ENCODE data around the gene SALL3. TPM values are rescaled to one million over a fixed set of nuclear protein-coding genes. Genes with fewer than 3 reads are reported as not detected.
"Not testable (repeated sequence)": the region's sequence is repeated elsewhere in the genome, so short reads cannot be mapped to it uniquely, and the experiment has no call there.

SALL3 gene
- total RNA-seq, 5 donors from 2014 or later (not counting 1 experiment from before 2014, with no cell fraction given) = 0.03 to 0.09 (median 0.07) TPM; not detected in 2

DNA sequence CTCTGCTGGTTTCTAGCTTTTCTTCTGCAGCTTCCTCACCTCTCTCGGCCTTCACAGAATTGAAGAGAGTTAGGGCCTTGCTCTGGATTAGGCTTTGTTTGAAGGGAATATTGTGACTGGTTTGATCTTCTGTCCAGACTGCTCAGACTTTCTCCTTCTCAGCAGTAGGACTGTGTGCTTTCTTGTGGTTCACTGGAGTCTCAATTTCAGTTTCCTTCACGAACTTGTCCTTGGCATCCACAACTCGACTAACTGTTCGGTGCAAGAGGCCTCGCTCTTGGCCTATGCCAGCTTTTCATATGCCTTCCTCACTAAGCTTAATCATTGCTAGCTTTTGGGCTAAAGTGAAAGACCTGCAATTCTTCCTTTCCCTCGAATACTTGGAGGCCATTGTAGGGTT is 18.9 kb upstream of the SALL3 start:
- Mint-ChIP-seq H3K9me3 (peaks cover 2 to 18% (median 16%) of the 10 kb centered on the region in 3 donors), H3K4me3 (no peak overlapping the region), H3K27ac (no peak overlapping the region), H3K36me3 (no peaks in the 10 kb centered on the region), H3K4me1 (no peaks in the 10 kb centered on the region), H3K27me3 (peaks cover 0 to 3% of the 10 kb centered on the region in 2 donors)
- POLR2A ChIA-PET = interaction anchor here in 1 of 2 donors (0.5 kb wide), 1 partner anchor 261 kb away, joined by 5 read pairs; no protein-coding TSS in a partner anchor
- Histone ChIP-seq H3K36me3 (ENCODE audit: control insufficient read depth in 2 of 2, extremely low read depth in 1 of 2, insufficient read depth in 1 of 2, low read length in 1 of 2) (no peaks in the 10 kb centered on the region), H3K27me3 (replicated peaks in 1 of 2; ENCODE audit: control insufficient read depth in 2 of 2, extremely low read depth in 1 of 2, insufficient read depth in 2 of 2, low read length in 1 of 2) (peaks cover 2 to 4% of the 10 kb centered on the region in 2 experiments), H3K27ac (ENCODE audit: low read length) (no peak overlapping the region), H3K4me3 (ENCODE audit: control insufficient read depth in 1 of 2, extremely low read depth in 1 of 2, low read length in 1 of 2) (no peak overlapping the region), H3K9me3 (no peaks in the 10 kb centered on the region), H3K4me1 (ENCODE audit: control insufficient read depth in 1 of 2, extremely low read depth in 1 of 2, insufficient read depth in 2 of 2, low read length in 2 of 2) (no peaks in the 10 kb centered on the region)
- no peak for DNase-seq
- 83% methylated on average over 4 of the region's 6 CpGs for WGBS (ENCODE audit: insufficient coverage)
- CTCF ChIA-PET = no interaction called here
- no peak for ATAC-seq (replicated peaks in 1 of 4)

DNA sequence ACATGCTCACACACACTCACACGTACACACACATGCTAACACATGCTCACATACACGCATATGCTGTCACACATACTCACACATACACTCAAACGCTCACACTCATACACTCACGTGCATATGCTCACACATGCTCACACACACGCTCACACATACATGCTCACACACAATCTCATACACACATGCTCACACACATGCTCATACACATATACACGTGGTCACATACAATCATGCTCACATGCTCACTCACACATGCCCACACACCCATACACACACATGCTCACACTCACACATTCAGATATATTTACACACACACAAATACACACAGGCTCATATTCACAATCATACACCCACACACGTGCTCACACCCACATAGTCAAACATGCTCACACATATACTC is 17.5 kb upstream of the SALL3 start:
- CTCF ChIA-PET = no interaction called here
- H3K27me3 Mint-ChIP-seq = peaks cover 0 to 4% of the 10 kb centered on the region in 2 donors

DNA sequence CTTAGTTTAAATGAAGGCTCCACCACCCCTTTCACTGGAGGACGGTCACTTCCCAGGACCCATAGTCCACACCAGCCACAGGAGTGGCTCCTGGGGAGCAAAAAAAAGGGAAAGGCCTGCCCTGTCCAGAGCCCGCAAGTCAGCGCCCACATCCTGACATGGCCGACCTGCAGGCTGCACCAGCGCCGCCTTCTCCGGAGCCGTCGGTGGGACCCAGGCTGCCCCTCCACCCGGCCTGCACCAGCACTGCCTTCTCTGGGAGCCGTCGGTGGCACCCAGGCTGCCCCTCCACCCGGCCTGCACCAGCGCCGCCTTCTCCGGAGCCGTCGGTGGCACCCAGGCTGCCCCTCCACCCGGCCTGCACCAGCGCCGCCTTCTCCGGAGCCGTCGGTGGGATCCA is 14.9 kb upstream of the SALL3 start:
- CTCF ChIA-PET; H3K4me1 Mint-ChIP-seq; ATAC-seq (replicated peaks in 1 of 4): not testable (repeated sequence)

More for the DNA sequence above, 17.5 kb upstream of the SALL3 start:
- H3K36me3 Mint-ChIP-seq = no peaks in the 10 kb centered on the region
- H3K27ac Mint-ChIP-seq = no peak overlapping the region
- Histone ChIP-seq H3K27ac (ENCODE audit: low read length) (no peak overlapping the region), H3K4me1 (ENCODE audit: control insufficient read depth in 1 of 2, extremely low read depth in 1 of 2, insufficient read depth in 2 of 2, low read length in 2 of 2) (no peaks in the 10 kb centered on the region), H3K4me3 (ENCODE audit: control insufficient read depth in 1 of 2, extremely low read depth in 1 of 2, low read length in 1 of 2) (no peak overlapping the region), H3K36me3 (ENCODE audit: control insufficient read depth in 2 of 2, extremely low read depth in 1 of 2, insufficient read depth in 1 of 2, low read length in 1 of 2) (no peaks in the 10 kb centered on the region), H3K27me3 (replicated peaks in 1 of 2; ENCODE audit: control insufficient read depth in 2 of 2, extremely low read depth in 1 of 2, insufficient read depth in 2 of 2, low read length in 1 of 2) (peaks cover 2 to 9% of the 10 kb centered on the region in 2 experiments), H3K9me3 (no peaks in the 10 kb centered on the region)
- no peak for DNase-seq
- no peak for ATAC-seq (replicated peaks in 1 of 4)
- no peak overlapping the region for H3K4me3 Mint-ChIP-seq
- peaks cover 2 to 18% (median 16%) of the 10 kb centered on the region in 3 donors for H3K9me3 Mint-ChIP-seq
- no peaks in the 10 kb centered on the region for H3K4me1 Mint-ChIP-seq
- POLR2A ChIA-PET = no interaction called here
- 86% methylated on average over 7 of the region's 7 CpGs for WGBS (ENCODE audit: insufficient coverage)

DNA sequence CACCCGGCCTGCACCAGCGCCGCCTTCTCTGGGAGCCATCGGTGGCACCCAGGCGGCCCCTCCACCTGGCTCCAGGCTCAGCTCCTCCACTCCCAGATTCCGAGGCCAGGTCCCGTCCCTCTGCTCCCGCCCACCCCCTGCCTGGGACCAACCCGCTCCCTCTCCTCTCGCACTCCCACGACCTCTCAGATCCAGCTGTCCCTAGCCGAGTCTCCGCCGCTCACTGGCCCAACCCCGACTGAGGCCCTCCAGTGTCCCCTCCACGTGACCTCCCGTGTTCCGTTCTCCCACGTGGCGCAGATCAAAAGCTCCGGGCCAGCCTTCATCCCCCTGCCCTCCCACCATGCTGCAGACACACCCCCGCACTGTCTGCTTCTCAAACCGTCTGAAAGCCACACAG is 14.4 kb upstream of the SALL3 start:
- peaks cover 22 to 25% of the 10 kb centered on the region in 2 donors for H3K27me3 Mint-ChIP-seq
- no peak overlapping the region for H3K4me3 Mint-ChIP-seq
- no peak overlapping the region for H3K27ac Mint-ChIP-seq
- ATAC-seq (replicated peaks in 1 of 4) (no peak), DNase-seq (no peak)
- WGBS (ENCODE audit: insufficient coverage) = 87% methylated on average over 19 of the region's 23 CpGs
- peaks cover 0 to 18% of the 10 kb centered on the region in 2 experiments for H3K27me3 ChIP-seq (replicated peaks in 1 of 2; ENCODE audit: control insufficient read depth in 2 of 2, extremely low read depth in 1 of 2, insufficient read depth in 2 of 2, low read length in 1 of 2)
- H3K9me3 ChIP-seq = no peaks in the 10 kb centered on the region
- H3K36me3 ChIP-seq (ENCODE audit: control insufficient read depth in 2 of 2, extremely low read depth in 1 of 2, insufficient read depth in 1 of 2, low read length in 1 of 2) = no peaks in the 10 kb centered on the region
- no peaks in the 10 kb centered on the region for H3K4me1 ChIP-seq (ENCODE audit: control insufficient read depth in 1 of 2, extremely low read depth in 1 of 2, insufficient read depth in 2 of 2, low read length in 2 of 2)
- H3K27ac ChIP-seq (ENCODE audit: low read length) = no peak overlapping the region
- CTCF ChIA-PET = no interaction called here
- no peaks in the 10 kb centered on the region for H3K36me3 Mint-ChIP-seq
- no peaks in the 10 kb centered on the region for H3K4me1 Mint-ChIP-seq
- POLR2A ChIA-PET = no interaction called here
- no peak overlapping the region for H3K4me3 ChIP-seq (ENCODE audit: control insufficient read depth in 1 of 2, extremely low read depth in 1 of 2, low read length in 1 of 2)
- H3K9me3 Mint-ChIP-seq = peaks cover 2 to 18% (median 16%) of the 10 kb centered on the region in 3 donors

More for the DNA sequence above, 14.9 kb upstream of the SALL3 start:
- H3K4me3 Mint-ChIP-seq; H3K36me3 ChIP-seq (ENCODE audit: control insufficient read depth in 2 of 2, extremely low read depth in 1 of 2, insufficient read depth in 1 of 2, low read length in 1 of 2); DNase-seq; H3K4me3 ChIP-seq (ENCODE audit: control insufficient read depth in 1 of 2, extremely low read depth in 1 of 2, low read length in 1 of 2); POLR2A ChIA-PET; H3K4me1 ChIP-seq (ENCODE audit: control insufficient read depth in 1 of 2, extremely low read depth in 1 of 2, insufficient read depth in 2 of 2, low read length in 2 of 2); H3K27ac ChIP-seq (ENCODE audit: low read length); H3K36me3 Mint-ChIP-seq; H3K9me3 ChIP-seq; H3K27ac Mint-ChIP-seq: not testable (repeated sequence)
- H3K27me3 Mint-ChIP-seq = peaks cover 17 to 20% of the 10 kb centered on the region in 2 donors
- peaks cover 2 to 14% of the 10 kb centered on the region in 2 experiments for H3K27me3 ChIP-seq (replicated peaks in 1 of 2; ENCODE audit: control insufficient read depth in 2 of 2, extremely low read depth in 1 of 2, insufficient read depth in 2 of 2, low read length in 1 of 2)
- 91% methylated on average over 18 of the region's 24 CpGs for WGBS (ENCODE audit: insufficient coverage)
- H3K9me3 Mint-ChIP-seq = peaks cover 2 to 18% (median 16%) of the 10 kb centered on the region in 3 donors

DNA sequence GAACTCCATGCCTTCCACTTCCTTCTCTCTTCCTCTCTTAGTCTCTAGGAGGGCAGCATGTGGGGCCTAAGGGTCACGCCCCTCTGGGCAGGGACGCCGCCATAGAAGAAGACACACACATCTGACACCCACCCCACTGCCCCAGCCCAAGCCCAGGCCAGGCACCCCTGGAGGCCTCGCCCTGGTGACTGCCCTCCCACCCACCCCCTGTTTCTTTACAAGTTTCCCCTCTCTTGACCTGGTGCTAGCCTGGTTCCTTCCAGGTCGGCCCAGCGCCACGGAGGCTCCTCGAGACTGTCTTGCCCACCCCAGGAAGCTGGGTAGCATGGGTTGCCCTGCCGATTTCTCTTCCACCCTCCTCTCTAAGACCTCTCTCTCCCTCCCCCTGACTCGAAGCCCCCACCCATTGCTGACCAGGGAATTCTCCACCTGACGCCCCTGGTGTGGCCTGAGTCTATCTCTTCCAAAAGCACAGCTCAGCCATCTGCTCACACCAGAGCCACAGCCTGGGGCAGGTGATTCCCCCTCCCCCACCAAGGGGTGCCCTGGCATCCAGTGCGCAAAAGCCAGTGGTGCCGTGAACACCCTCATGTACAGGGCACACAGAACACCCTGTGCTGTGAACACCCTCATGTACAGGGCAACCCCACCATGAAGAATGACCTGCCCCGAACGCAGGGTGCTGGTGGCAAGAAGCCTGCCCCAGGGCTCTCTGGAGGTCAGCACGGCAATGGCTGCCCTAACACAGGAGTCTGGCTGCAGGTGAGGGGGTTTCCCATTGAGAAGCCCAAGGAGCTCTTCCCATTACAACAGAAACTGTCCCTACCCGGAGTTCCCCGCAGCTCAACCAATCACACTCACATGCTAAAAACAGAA is 13.5 kb upstream of the SALL3 start:
- H3K4me1 Mint-ChIP-seq = no peaks in the 10 kb centered on the region
- ATAC-seq (replicated peaks in 1 of 4) (no peak), DNase-seq (no peak)
- H3K36me3 ChIP-seq (ENCODE audit: control insufficient read depth in 2 of 2, extremely low read depth in 1 of 2, insufficient read depth in 1 of 2, low read length in 1 of 2) = no peaks in the 10 kb centered on the region
- H3K9me3 Mint-ChIP-seq = peaks cover 2 to 18% (median 16%) of the 10 kb centered on the region in 3 donors
- H3K4me1 ChIP-seq (ENCODE audit: control insufficient read depth in 1 of 2, extremely low read depth in 1 of 2, insufficient read depth in 2 of 2, low read length in 2 of 2) = no peaks in the 10 kb centered on the region
- peaks cover 30 to 31% of the 10 kb centered on the region in 2 donors for H3K27me3 Mint-ChIP-seq
- H3K27ac Mint-ChIP-seq = no peak overlapping the region
- no peaks in the 10 kb centered on the region for H3K36me3 Mint-ChIP-seq
- 84% methylated on average over 9 of the region's 18 CpGs for WGBS (ENCODE audit: insufficient coverage)
- POLR2A ChIA-PET = no interaction called here
- H3K9me3 ChIP-seq = no peaks in the 10 kb centered on the region
- H3K27ac ChIP-seq (ENCODE audit: low read length) = no peak overlapping the region
- CTCF ChIA-PET = interaction anchor here in 1 of 2 donors (0.6 kb wide), 1 partner anchor 18 kb away, joined by 3 read pairs; no protein-coding TSS in a partner anchor
- no peak overlapping the region for H3K4me3 ChIP-seq (ENCODE audit: control insufficient read depth in 1 of 2, extremely low read depth in 1 of 2, low read length in 1 of 2)
- H3K4me3 Mint-ChIP-seq = no peak overlapping the region
- H3K27me3 ChIP-seq (replicated peaks in 1 of 2; ENCODE audit: control insufficient read depth in 2 of 2, extremely low read depth in 1 of 2, insufficient read depth in 2 of 2, low read length in 1 of 2) = peaks cover 0 to 24% of the 10 kb centered on the region in 2 experiments

DNA sequence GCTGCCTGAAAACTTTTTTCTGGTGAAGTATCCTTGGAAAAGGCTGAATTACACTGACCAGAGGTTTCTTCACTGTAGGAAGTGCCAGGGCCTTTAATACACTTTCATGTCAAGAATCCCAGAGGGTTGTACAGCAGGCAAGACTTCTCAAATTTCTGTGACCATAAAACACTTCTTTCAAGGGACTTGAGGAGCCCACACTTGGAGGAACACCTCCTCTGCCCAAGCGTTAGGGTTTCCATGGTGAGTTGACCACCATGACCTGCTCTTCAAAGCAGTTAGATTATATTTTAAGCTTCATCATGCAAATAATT is 12.9 kb upstream of the SALL3 start:
- H3K27me3 Mint-ChIP-seq = peaks cover 36 to 37% of the 10 kb centered on the region in 2 donors
- CTCF ChIA-PET = interaction anchor here in 1 of 2 donors (0.6 kb wide), 1 partner anchor 17 kb away, joined by 3 read pairs; no protein-coding TSS in a partner anchor

More for the DNA sequence above, 12.9 kb upstream of the SALL3 start:
- WGBS (ENCODE audit: insufficient coverage) = 50% methylated on average over 1 of the region's 1 CpG
- H3K36me3 Mint-ChIP-seq = no peaks in the 10 kb centered on the region
- ATAC-seq (replicated peaks in 1 of 4) (no peak), DNase-seq (no peak)
- no peaks in the 10 kb centered on the region for H3K36me3 ChIP-seq (ENCODE audit: control insufficient read depth in 2 of 2, extremely low read depth in 1 of 2, insufficient read depth in 1 of 2, low read length in 1 of 2)
- H3K4me1 ChIP-seq (ENCODE audit: control insufficient read depth in 1 of 2, extremely low read depth in 1 of 2, insufficient read depth in 2 of 2, low read length in 2 of 2) = no peaks in the 10 kb centered on the region
- no peak overlapping the region for H3K4me3 Mint-ChIP-seq
- no peaks in the 10 kb centered on the region for H3K4me1 Mint-ChIP-seq
- no peak overlapping the region for H3K4me3 ChIP-seq (ENCODE audit: control insufficient read depth in 1 of 2, extremely low read depth in 1 of 2, low read length in 1 of 2)
- H3K27ac ChIP-seq (ENCODE audit: low read length) = no peak overlapping the region
- H3K27ac Mint-ChIP-seq = no peak overlapping the region
- H3K27me3 ChIP-seq (replicated peaks in 1 of 2; ENCODE audit: control insufficient read depth in 2 of 2, extremely low read depth in 1 of 2, insufficient read depth in 2 of 2, low read length in 1 of 2) = peaks cover 0 to 30% of the 10 kb centered on the region in 2 experiments
- POLR2A ChIA-PET = no interaction called here
- H3K9me3 Mint-ChIP-seq = peaks cover 2 to 17% (median 16%) of the 10 kb centered on the region in 3 donors
- H3K9me3 ChIP-seq = no peaks in the 10 kb centered on the region

All from T-cell (primary cell).